MG63 (cell line): ENCODE measurements around the gene OR10G7. TPM values are rescaled to one million over a fixed set of nuclear protein-coding genes. Genes with fewer than 3 reads are reported as not detected.
A peak's percentile ranks its signal among the peaks of the same experiment; 100 is the strongest.
"Not testable (repeated sequence)": the region's sequence is repeated elsewhere in the genome, so short reads cannot be mapped to it uniquely, and the experiment has no call there.

ENCODE experiments used
- DNase-seq: peaks from one replicate; pipeline ENCODE4 v3.0.0-alpha.2; 2020
- H3K27me3 ChIP-seq: fragments of 250-450 bp; sonication (Bioruptor Pico); 2 replicates; pipeline ENCODE4 v1.5.1; 2020; ENCODE audit warnings: mild to moderate bottlenecking, moderate library complexity
- H3K36me3 ChIP-seq: fragments of 250-450 bp; sonication (Bioruptor Pico); 2 replicates; pipeline ENCODE4 v1.5.1; 2020; ENCODE audit warnings: mild to moderate bottlenecking, moderate library complexity
- H3K4me3 ChIP-seq: fragments of 250-450 bp; sonication (Bioruptor Pico); 2 replicates; pipeline ENCODE4 v1.5.1; 2020; ENCODE audit warnings: mild to moderate bottlenecking, moderate library complexity
- H3K9me3 ChIP-seq: fragments of 250-450 bp; sonication (Bioruptor Pico); 2 replicates; pipeline ENCODE4 v1.5.1; 2020; ENCODE audit warnings: mild to moderate bottlenecking, moderate library complexity
- total RNA-seq: library from RNA; depleted of rRNA; stranded (reverse); fragments of >200 nt; shearing (Covaris generic); gene quantifications from 2 replicates; pipeline ENCODE4 v1.2.3, GENCODE V29; 2014; ENCODE audit warnings: low replicate concordance; rRNA removed

OR10G7 gene
- total RNA-seq, 1 experiment from 2014 or later: not detected

GRCh38 chr11:124069429-124070401, 28.6 kb upstream of the OR10G7 start:
- DNase-seq: peak; percentile 73
- H3K36me3 ChIP-seq: no peaks in the 10 kb centered on the region
- no peaks in the 10 kb centered on the region for H3K9me3 ChIP-seq
- peaks cover 14% of the 10 kb centered on the region; the same call in 1 of the 2 replicates for H3K27me3 ChIP-seq
- H3K4me3 ChIP-seq: peak overlapping the region; percentile 34

GRCh38 chr11:124068601-124069110, 27.5 kb upstream of the OR10G7 start:
- H3K27me3 ChIP-seq: peaks cover 14% of the 10 kb centered on the region; the same call in 1 of the 2 replicates
- DNase-seq: no peak
- H3K9me3 ChIP-seq: no peaks in the 10 kb centered on the region
- H3K36me3 ChIP-seq: no peaks in the 10 kb centered on the region
- no peak overlapping the region for H3K4me3 ChIP-seq

GRCh38 chr11:124052966-124053365, 11.8 kb upstream of the OR10G7 start:
- Histone ChIP-seq H3K4me3 (no peak overlapping the region), H3K36me3 (no peaks in the 10 kb centered on the region), H3K9me3 (no peaks in the 10 kb centered on the region), H3K27me3 (no peaks in the 10 kb centered on the region; the same call in 1 of the 2 replicates)
- no peak for DNase-seq

- no peak for DNase-seq
- Histone ChIP-seq H3K36me3 (no peaks in the 10 kb centered on the region), H3K9me3 (no peaks in the 10 kb centered on the region), H3K27me3 (no peaks in the 10 kb centered on the region; the same call in 1 of the 2 replicates), H3K4me3 (no peak overlapping the region)
Measured at GRCh38 chr11:124050748-124051147, 9.6 kb upstream of the OR10G7 start.

GRCh38 chr11:124043420-124043819, 2.3 kb upstream of the OR10G7 start:
- Histone ChIP-seq H3K36me3 (no peaks in the 10 kb centered on the region), H3K27me3 (no peaks in the 10 kb centered on the region), H3K4me3 (no peak overlapping the region), H3K9me3 (no peaks in the 10 kb centered on the region)
- no peak for DNase-seq

GRCh38 chr11:124039557-124039956, 1.6 kb downstream of the OR10G7 start:
- Histone ChIP-seq H3K9me3 (no peaks in the 10 kb centered on the region), H3K4me3 (no peak overlapping the region), H3K27me3 (peaks cover 4% of the 10 kb centered on the region; the same call in 1 of the 2 replicates), H3K36me3 (no peaks in the 10 kb centered on the region)
- no peak for DNase-seq

- no peak for DNase-seq
- Histone ChIP-seq H3K4me3 (no peak overlapping the region), H3K36me3 (no peaks in the 10 kb centered on the region), H3K27me3 (peaks cover 4% of the 10 kb centered on the region; the same call in 1 of the 2 replicates), H3K9me3 (no peaks in the 10 kb centered on the region)
Measured at GRCh38 chr11:124036666-124037065, 4.5 kb downstream of the OR10G7 start.

- Histone ChIP-seq H3K27me3 (no peaks in the 10 kb centered on the region), H3K4me3 (no peak within 1 kb of the TSS), H3K36me3 (no peaks in the 10 kb centered on the region), H3K9me3 (no peaks in the 10 kb centered on the region)
- no peak for DNase-seq
Measured at GRCh38 chr11:124026498-124026897, 14.6 kb downstream of the OR10G7 start, which contains the start of gene OR10G8. Gene OR10G8, plus strand, starts transcription at chr11:124026798. Its CDS starts 2,825 bp downstream, at chr11:124029623.

- H3K9me3 ChIP-seq, H3K27me3 ChIP-seq, H3K4me3 ChIP-seq, H3K36me3 ChIP-seq, DNase-seq: not testable (repeated sequence)
Measured at GRCh38 chr11:124015837-124016236, 25.3 kb downstream of the OR10G7 start.

GRCh38 chr11:124012697-124013096, 28.4 kb downstream of the OR10G7 start, which contains the start of gene OR10G4:
Gene OR10G4, plus strand, starts transcription at chr11:124012997. Its CDS starts 2,578 bp downstream, at chr11:124015575.
- Histone ChIP-seq H3K36me3 (no peaks in the 10 kb centered on the region), H3K9me3 (no peaks in the 10 kb centered on the region), H3K27me3 (no peaks in the 10 kb centered on the region), H3K4me3 (no peak within 1 kb of the TSS)
- DNase-seq: no peak

GRCh38 chr11:123995119-123995518, 46.0 kb downstream of the OR10G7 start, which contains the start of gene OR10G6:
Gene OR10G6, minus strand, starts transcription at chr11:123995161. Its CDS starts 0 bp downstream, at chr11:123995161.
- Histone ChIP-seq H3K4me3 (no peak within 1 kb of the TSS), H3K9me3 (no peaks in the 10 kb centered on the region), H3K36me3 (no peaks in the 10 kb centered on the region), H3K27me3 (no peaks in the 10 kb centered on the region; the same call in 1 of the 2 replicates)
- DNase-seq: no peak

Other genes starting within 250 kb of the OR10G7 start
- gene OR6M1, start 235.0 kb downstream of the OR10G7 start, total RNA-seq: not detected in 2 replicates
- not detected in 2 replicates for gene TMEM225, start 155.7 kb downstream of the OR10G7 start, total RNA-seq
- gene OR8D4, start 139.2 kb downstream of the OR10G7 start, total RNA-seq: not detected in 2 replicates
- gene OR4D5, start 101.7 kb downstream of the OR10G7 start, total RNA-seq: not detected in 2 replicates
- not detected in 2 replicates for gene OR6T1, start 97.5 kb downstream of the OR10G7 start, total RNA-seq
- not detected in 2 replicates for gene OR10S1, start 63.5 kb downstream of the OR10G7 start, total RNA-seq
- gene OR10G6, start 46.2 kb downstream of the OR10G7 start, total RNA-seq: not detected in 2 replicates
- gene OR10G4, start 28.3 kb downstream of the OR10G7 start, total RNA-seq: not detected in 2 replicates
- not detected in 2 replicates for gene OR10G9, start 18.3 kb downstream of the OR10G7 start, total RNA-seq
- gene OR10G8, start 14.5 kb downstream of the OR10G7 start, total RNA-seq: not detected in 2 replicates
- gene VWA5A, start 74.1 kb upstream of the OR10G7 start, total RNA-seq: 0.59 and 0.95 TPM in 2 replicates
- gene OR10D3, start 142.0 kb upstream of the OR10G7 start, total RNA-seq: not detected in 2 replicates
- gene OR8G1, start 199.8 kb upstream of the OR10G7 start, total RNA-seq: not detected in 2 replicates
- not detected in 2 replicates for gene OR8G5, start 215.1 kb upstream of the OR10G7 start, total RNA-seq